ENCODE results near the gene AKR1C3. TPM values are rescaled to one million over a fixed set of nuclear protein-coding genes. Genes with fewer than 3 reads are reported as not detected.
"Not testable (repeated sequence)": the region's sequence is repeated elsewhere in the genome, so short reads cannot be mapped to it uniquely, and the experiment has no call there.

Gene AKR1C3
- total RNA-seq, 1 donor from 2014 or later = 30.3 TPM

DNA sequence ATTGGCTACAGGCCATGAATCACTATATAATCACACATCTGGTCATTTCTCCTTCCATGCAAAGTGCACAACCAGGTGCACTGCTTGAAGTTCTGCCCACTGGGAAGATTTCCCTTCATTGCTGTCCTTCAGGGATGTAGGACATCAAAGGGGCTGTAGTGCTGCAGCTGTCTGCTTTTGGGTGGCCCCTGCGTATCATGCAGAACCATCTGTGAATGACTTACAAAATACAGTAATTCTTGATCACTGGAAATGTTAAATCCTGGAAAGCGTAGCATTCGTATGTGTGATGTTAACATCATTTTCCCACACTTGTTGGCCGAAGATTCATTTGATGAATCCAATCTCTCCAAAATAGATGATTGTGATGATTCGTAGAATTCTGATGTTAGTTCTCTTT is 22.4 kb downstream of the AKR1C3 start:
- ATAC-seq (ENCODE audit: poor library complexity) = no peak
- intact Hi-C loops (cut with DNase I) = no loop called here
- no peak for DNase-seq

DNA sequence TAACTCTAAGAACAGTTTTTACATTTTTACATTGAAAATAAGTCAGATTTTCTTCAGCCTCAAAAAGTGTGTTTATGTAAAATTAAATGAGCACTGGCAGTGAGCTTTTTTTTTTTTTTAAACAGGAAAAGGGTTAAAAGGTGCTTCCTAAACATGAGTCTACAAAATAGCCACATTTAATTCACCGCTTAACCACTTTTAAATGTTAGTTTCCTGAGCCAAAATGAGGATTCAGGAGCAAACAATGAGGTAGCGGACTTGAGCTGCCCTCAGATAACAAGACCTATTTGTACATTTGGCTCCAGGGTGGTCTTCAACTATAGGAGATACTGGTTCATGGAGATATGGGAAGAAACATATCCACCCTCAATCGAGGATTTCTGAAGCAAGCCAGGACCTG is 22.8 kb downstream of the AKR1C3 start:
- no peak for DNase-seq
- no peak for ATAC-seq (ENCODE audit: poor library complexity)
- intact Hi-C loops (cut with DNase I) = no loop called here

- DNase-seq; intact Hi-C loops (cut with DNase I); ATAC-seq (ENCODE audit: poor library complexity): not testable (repeated sequence)
These were observed 25.8 kb downstream of the AKR1C3 start for GRCh38 chr10:5119997-5120396.

DNA sequence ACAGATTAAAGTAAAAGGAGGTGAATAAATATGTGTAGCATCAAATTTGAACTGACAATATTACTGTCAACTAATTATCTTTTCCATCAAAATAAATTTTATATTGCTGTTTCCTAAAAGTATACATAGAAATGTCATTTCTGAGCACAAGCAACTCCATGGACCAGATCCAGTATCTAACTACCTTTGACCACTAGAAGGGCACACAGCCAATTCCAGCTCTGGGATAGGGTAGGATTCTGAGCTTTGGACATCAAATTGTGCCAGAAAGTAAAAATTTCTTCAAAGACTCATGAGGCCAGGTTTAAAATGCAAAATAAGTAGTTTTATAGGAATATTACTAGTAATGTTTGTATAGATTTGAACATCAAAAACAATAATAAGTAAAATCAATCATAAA is 29.7 kb downstream of the AKR1C3 start:
- ATAC-seq (ENCODE audit: poor library complexity) = no peak
- intact Hi-C loops (cut with DNase I) = no loop called here
- DNase-seq = no peak

DNA sequence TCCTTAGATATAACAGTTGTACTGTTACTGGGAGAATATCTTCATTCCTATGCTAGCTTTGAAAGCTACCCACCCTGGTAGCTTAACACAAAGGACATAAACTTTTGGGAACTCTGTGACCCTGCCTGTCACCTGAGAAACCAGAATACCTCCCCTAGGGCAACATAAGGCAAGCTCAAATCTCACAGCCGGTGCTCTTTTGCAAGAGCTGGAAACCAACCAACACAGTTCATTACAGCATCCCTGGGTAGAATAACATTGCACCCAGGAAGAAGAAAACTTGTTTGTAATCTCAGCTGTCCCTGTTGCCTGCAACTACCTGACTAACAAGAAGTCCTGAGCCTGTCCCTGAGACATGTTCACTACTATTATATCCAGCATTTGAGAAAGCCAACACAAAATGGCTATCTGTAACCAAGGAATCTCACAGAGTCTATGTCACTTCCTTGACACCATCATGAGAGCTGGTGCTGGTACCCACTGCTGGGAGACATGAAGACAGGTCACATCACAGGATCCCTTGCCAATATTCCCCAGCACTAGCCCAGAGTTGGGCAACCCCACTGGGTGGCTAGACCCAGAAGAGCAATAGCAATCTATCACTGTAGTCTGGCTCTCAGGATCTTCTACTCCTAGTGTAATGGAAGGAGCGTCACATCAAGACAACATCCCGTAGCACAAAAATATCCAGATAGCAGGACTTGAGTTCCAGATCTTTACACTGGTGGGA is 31.3 kb downstream of the AKR1C3 start:
- no peak for ATAC-seq (ENCODE audit: poor library complexity)
- intact Hi-C loops (cut with DNase I) = no loop called here
- DNase-seq = no peak

DNA sequence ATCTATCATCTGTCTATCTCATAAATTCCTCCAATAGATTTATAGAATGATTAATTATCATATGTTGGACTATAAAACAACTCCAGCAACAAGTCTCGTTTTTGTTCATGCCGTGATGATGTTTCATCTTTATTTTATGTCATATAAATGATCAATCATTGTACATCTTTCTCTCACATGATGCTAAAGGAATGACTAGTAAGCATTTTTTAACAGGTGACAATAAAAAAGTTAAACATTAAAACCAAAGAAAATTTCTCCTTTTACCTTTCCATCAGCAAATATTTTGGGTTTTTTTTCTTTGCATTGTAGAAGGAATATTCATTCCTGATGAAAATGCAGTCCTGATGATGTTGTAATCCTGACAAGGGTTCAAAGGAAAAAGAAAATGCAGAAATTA is 41.4 kb downstream of the AKR1C3 start:
- intact Hi-C loops (cut with DNase I) = no loop called here
- ATAC-seq (ENCODE audit: poor library complexity) (no peak), DNase-seq (no peak)

DNA sequence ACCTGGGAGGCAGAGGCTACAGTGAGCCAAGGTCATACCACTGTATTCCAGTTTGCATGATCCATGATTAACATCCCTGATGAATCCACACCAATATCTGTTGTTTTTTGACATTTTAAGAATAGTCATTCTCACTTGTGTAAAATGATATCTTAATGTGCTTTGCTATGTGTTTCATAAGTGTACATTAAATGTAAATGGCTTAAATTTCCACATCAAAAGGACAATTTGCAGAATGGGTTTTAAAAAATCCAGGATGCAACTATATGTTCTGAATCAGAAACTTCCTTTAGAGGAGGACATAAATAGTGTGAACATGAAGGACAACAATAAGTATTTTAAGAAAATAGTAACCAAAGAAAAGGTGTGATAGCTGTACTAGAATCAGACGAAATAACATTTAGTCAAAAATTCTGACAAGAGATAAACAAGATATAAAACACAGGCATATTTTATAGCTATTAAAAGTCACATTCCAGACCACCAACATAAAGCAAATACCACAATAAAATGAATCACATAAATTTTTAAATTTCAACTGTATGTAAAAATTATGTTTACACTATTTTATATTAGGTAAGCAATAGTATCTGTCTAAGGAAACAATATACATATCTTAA is 42.4 kb downstream of the AKR1C3 start:
- no peak for DNase-seq
- intact Hi-C loops (cut with DNase I) = no loop called here
- ATAC-seq (ENCODE audit: poor library complexity) = no peak

DNA sequence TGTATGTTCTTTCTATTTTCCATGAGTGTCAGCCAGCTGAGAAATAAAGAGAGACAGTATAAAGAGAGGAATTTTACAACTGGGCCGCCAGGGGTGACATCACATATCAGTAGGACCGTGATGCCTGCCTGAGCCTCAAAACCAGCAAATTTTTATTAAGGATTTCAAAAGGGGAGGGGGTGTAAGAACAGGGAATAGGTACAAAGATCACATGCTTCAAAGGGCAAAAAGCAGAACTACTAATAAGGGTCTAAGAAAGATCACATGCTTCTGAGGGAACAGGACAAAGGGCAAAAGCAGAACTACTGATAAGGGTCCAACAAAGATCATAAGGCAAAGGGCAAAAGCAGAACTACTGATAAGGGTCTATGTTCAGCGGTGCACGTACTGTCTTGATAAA is 43.5 kb downstream of the AKR1C3 start:
- intact Hi-C loops (cut with DNase I); ATAC-seq (ENCODE audit: poor library complexity); DNase-seq: not testable (repeated sequence)

DNA sequence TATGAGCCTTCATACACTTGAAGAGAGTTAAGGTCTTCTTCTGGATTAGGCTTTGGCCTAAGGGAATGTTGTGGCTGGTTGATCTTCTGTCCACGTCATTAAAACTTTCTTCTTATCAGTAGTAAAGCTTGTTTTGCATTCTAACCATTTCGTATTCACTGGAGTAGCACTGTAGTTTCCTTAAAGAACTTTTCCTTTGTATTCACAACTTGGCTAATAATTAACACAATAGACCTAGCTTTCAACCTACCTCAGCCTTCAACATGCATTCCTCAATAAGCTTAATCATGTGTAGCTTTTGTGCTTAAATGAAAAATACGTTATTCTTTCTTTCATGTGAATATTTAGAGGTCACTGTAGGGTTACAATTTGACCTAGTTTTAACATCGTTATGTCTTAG is 48.0 kb downstream of the AKR1C3 start:
- DNase-seq = no peak
- intact Hi-C loops (cut with DNase I) = no loop called here
- no peak for ATAC-seq (ENCODE audit: poor library complexity)

GRCh38 chr10:5143137-5143536 is 48.9 kb downstream of the AKR1C3 start:
- no peak for DNase-seq
- intact Hi-C loops (cut with DNase I) = no loop called here
- no peak for ATAC-seq (ENCODE audit: poor library complexity)

DNA sequence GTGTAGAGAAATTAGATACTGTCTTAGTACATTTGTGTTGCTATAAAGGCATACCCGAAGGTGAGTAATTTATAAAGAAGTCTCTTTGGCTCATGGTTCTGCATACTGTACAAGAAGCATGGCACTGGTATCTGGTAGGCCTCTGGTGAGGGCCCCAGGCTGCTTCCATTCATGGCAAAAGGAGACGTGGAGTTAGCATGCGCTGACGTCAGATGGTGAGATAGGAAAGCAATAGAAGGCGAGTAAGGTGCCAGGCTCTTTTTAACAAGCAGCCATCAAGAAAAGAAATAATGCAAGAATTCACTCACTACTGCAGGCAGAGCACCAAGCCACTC is 52.7 kb downstream of the AKR1C3 start:
- DNase-seq = no peak

DNA sequence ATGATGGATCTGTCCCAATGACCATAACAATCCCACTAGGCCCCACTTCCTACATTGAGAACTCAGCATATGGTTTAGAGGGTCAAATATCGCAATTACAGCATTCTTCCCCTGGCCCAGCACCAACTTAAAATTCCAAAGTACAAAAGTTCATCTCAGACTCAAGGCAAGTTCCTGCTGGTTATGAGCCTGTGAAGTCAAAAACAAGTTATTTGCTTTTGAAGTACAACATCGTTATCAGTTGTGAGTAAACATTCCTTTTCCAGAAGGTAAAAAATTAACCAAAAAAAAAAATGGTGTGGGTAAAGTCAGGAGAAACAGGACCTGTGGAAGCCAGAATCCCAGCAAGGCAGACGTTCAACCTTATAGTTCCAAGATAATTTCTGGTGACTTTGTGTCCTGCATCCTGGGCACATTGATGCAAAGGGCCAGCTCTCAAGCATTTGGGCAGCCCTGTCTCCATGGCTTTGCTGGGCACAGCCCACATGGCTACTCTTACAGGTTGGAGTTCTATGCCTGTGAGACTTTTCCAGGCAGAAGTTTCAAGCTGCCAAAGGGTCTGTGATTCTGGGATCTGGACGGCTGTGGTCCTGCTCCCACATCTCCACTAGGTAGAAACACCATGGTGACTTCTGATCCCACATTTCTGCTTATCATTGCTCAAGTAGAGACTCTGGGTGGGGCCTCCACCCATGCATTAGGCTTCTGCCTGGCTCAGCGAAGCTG is 53.2 kb downstream of the AKR1C3 start:
- ATAC-seq (ENCODE audit: poor library complexity) (no peak), DNase-seq (no peak)
- intact Hi-C loops (cut with DNase I) = no loop called here

More for the DNA sequence above, 52.7 kb downstream of the AKR1C3 start:
- no peak for ATAC-seq (ENCODE audit: poor library complexity)
- intact Hi-C loops (cut with DNase I) = no loop called here

GRCh38 chr10:5147981-5148677 is 53.9 kb downstream of the AKR1C3 start:
- intact Hi-C loops (cut with DNase I) = no loop called here
- ATAC-seq (ENCODE audit: poor library complexity) (no peak), DNase-seq (no peak)

GRCh38 chr10:5148678-5149032 is 54.4 kb downstream of the AKR1C3 start:
- intact Hi-C loops (cut with DNase I) = no loop called here
- no peak for ATAC-seq (ENCODE audit: poor library complexity)
- DNase-seq = no peak

DNA sequence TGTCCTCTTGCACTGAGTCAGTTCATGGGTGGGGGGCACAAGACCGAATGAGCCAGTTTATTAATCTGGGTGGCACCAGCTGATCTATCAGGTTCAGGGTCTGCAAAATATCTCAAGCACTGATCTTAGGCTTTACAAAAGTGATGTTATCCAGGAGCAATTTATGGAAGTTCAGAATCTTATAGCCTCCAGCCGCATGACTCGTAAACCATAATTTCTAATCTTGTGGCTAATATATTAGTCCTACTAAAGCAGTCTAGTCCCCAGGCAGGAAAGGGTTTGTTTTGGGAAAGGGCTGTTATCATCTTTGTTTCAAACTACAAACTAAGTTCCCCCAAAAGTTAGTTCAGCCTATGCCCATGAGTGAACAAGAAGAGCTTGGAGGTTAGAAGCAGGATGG is 56.9 kb downstream of the AKR1C3 start:
- intact Hi-C loops (cut with DNase I) = no loop called here
- no peak for DNase-seq
- ATAC-seq (ENCODE audit: poor library complexity) = no peak

GRCh38 chr10:5155951-5156350 is 61.7 kb downstream of the AKR1C3 start:
- no peak for ATAC-seq (ENCODE audit: poor library complexity)
- DNase-seq = no peak
- intact Hi-C loops (cut with DNase I) = no loop called here

Data from Right ventricle myocardium superior (tissue), 1 donor.